Measurements from ENCODE around the gene AVPR2. TPM values are rescaled to one million over a fixed set of nuclear protein-coding genes. Genes with fewer than 3 reads are reported as not detected.

AVPR2 gene
- total and polyA plus RNA-seq, 7 experiments from 2014 or later: 0.29 TPM; not detected in 6

DNA sequence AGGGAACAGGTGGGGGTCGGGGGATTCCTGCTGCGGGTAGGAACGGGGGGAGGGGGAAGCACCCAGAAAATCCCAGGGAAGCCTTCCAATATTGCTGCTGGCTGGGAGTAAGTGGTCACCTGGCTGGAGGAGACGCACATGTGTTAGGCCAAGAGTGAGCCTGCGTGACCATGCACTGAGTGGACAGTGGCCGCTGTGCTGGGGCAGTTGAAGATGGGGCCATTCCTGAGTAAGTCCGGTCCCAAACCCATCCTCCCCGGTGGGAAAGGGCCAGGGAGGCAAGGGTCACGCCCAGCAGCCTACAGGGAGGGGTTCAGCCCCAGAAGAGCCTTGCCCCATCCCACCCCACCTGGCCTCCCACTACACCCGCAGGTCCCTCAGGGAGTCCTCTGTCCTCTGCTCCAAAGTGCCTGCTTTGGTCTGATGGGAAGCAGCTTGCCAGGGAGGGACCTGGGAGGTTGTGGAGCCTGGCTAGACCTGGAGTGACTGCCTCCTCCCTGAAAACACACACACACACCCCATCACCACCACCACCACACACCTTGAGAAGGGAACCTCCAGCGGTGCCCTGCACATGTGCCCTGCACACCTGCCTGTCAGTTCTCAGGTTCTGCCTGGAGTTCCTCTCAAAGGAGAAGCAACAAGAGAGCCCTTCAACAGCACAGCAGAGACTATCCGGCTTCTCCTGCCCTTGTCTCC is 24.6 kb upstream of the AVPR2 start:
- Mint-ChIP-seq H3K4me3 (no peak overlapping the region), H3K27ac (no peak overlapping the region), H3K36me3 (peaks cover 0 to 5% (median 0%) of the 10 kb centered on the region in 5 donors), H3K27me3 (peaks cover 0 to 24% (median 15%) of the 10 kb centered on the region in 5 donors), H3K9me3 (peaks cover 0 to 3% (median 0%) of the 10 kb centered on the region in 11 donors), H3K4me1 (peaks cover 7 to 29% (median 22%) of the 10 kb centered on the region in 7 donors)
- Histone ChIP-seq H3K36me3 (ENCODE audit: control insufficient read depth in 2 of 3, insufficient read depth in 3 of 3, low read length in 3 of 3) (no peaks in the 10 kb centered on the region), H3K27ac (ENCODE audit: low read depth, low read length) (no peak overlapping the region), H3K27me3 (ENCODE audit: control insufficient read depth in 2 of 2, insufficient read depth in 2 of 2, low read length in 2 of 2) (peaks cover 0 to 3% of the 10 kb centered on the region in 2 donors), H3K9me3 (ENCODE audit: control insufficient read depth in 2 of 3, low read length in 3 of 3) (no peaks in the 10 kb centered on the region), H3K4me3 (ENCODE audit: low read length) (no peak overlapping the region), H3K4me1 (ENCODE audit: control insufficient read depth in 2 of 2, insufficient read depth in 2 of 2, low read length in 2 of 2) (peaks cover 0 to 8% of the 10 kb centered on the region in 2 donors)
- intact Hi-C loops (cut with micrococcal nuclease): loop anchor here (5.0 kb wide), 2 partner anchors 48 to 63 kb away; partner anchors contain the start of gene PDZD4 (in 1 of the 2)
- ChIA-PET POLR2A (no interaction called here), CTCF (no interaction called here)
- ATAC-seq (no peak), DNase-seq (no peak)

DNA sequence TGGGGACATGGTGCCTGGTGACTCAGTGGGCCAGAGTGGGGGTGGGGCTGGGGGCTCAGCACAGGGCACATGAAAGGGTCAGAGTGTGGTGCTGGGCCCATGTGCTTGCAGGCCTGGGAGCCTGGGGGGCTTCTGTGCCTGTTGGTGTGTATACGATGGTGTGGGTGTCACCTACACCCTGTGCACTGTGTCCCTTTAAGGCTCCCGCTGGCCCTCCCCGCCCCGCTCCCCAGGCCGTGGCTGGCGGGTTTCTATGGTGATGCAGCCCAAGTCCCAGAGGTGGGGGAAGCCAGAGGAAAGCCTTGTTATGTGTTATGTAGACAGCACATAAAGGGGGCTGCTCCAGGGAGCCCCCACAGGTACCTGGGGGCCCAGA is 24.0 kb upstream of the AVPR2 start:
- H3K36me3 Mint-ChIP-seq: peaks cover 0 to 5% (median 0%) of the 10 kb centered on the region in 5 donors
- intact Hi-C loops (cut with micrococcal nuclease): no loop called here
- H3K36me3 ChIP-seq (ENCODE audit: control insufficient read depth in 2 of 3, insufficient read depth in 3 of 3, low read length in 3 of 3): no peaks in the 10 kb centered on the region
- H3K9me3 Mint-ChIP-seq: peaks cover 0 to 3% (median 0%) of the 10 kb centered on the region in 11 donors
- no peak overlapping the region for H3K4me3 Mint-ChIP-seq
- POLR2A ChIA-PET: no interaction called here
- peaks cover 0 to 24% (median 17%) of the 10 kb centered on the region in 5 donors for H3K27me3 Mint-ChIP-seq
- H3K4me1 Mint-ChIP-seq: peaks cover 7 to 29% (median 22%) of the 10 kb centered on the region in 7 donors
- ATAC-seq (no peak), DNase-seq (no peak)
- H3K27ac ChIP-seq (ENCODE audit: low read depth, low read length): no peak overlapping the region
- peaks cover 0 to 14% of the 10 kb centered on the region in 2 donors for H3K4me1 ChIP-seq (ENCODE audit: control insufficient read depth in 2 of 2, insufficient read depth in 2 of 2, low read length in 2 of 2)
- no peak overlapping the region for H3K4me3 ChIP-seq (ENCODE audit: low read length)
- peaks cover 0 to 3% of the 10 kb centered on the region in 2 donors for H3K27me3 ChIP-seq (ENCODE audit: control insufficient read depth in 2 of 2, insufficient read depth in 2 of 2, low read length in 2 of 2)
- no peak overlapping the region for H3K27ac Mint-ChIP-seq
- CTCF ChIA-PET: no interaction called here
- H3K9me3 ChIP-seq (ENCODE audit: control insufficient read depth in 2 of 3, low read length in 3 of 3): no peaks in the 10 kb centered on the region

DNA sequence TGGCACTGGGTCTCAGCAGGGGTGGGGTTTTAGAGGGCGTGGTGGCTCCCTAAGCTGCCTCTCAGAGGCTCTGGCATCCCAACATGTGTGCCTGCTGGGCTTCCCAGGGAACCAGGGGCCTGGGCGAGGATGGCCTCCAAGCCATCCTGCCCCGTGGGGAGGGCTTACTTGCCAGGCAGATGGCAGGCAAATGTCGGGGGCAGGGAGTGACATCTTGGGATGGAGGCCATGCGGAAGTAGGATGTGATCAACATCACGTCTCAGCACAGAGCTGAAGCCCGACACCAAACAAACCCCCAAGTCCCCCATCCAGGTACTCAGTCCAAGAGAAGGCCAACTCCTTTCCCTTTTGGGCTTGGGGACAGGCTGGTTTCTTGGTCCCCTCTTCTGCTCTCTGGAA is 23.2 kb upstream of the AVPR2 start:
- Mint-ChIP-seq H3K27me3 (peaks cover 0 to 21% (median 17%) of the 10 kb centered on the region in 5 donors), H3K9me3 (peaks cover 0 to 2% (median 0%) of the 10 kb centered on the region in 11 donors), H3K4me1 (peaks cover 7 to 28% (median 21%) of the 10 kb centered on the region in 7 donors), H3K27ac (no peak overlapping the region), H3K36me3 (peaks cover 0 to 2% (median 0%) of the 10 kb centered on the region in 5 donors), H3K4me3 (no peak overlapping the region)
- Histone ChIP-seq H3K27me3 (ENCODE audit: control insufficient read depth in 2 of 2, insufficient read depth in 2 of 2, low read length in 2 of 2) (peaks cover 0 to 3% of the 10 kb centered on the region in 2 donors), H3K27ac (ENCODE audit: low read depth, low read length) (no peak overlapping the region), H3K4me1 (ENCODE audit: control insufficient read depth in 2 of 2, insufficient read depth in 2 of 2, low read length in 2 of 2) (peaks cover 0 to 15% of the 10 kb centered on the region in 2 donors), H3K9me3 (ENCODE audit: control insufficient read depth in 2 of 3, low read length in 3 of 3) (no peaks in the 10 kb centered on the region), H3K36me3 (ENCODE audit: control insufficient read depth in 2 of 3, insufficient read depth in 3 of 3, low read length in 3 of 3) (no peaks in the 10 kb centered on the region), H3K4me3 (ENCODE audit: low read length) (no peak overlapping the region)
- ChIA-PET POLR2A (interaction anchor here (0.6 kb wide), 1 partner anchor 38 kb away, joined by 4 read pairs; no protein-coding TSS in a partner anchor), CTCF (no interaction called here)
- DNase-seq (no peak), ATAC-seq (no peak)
- intact Hi-C loops (cut with micrococcal nuclease): no loop called here

DNA sequence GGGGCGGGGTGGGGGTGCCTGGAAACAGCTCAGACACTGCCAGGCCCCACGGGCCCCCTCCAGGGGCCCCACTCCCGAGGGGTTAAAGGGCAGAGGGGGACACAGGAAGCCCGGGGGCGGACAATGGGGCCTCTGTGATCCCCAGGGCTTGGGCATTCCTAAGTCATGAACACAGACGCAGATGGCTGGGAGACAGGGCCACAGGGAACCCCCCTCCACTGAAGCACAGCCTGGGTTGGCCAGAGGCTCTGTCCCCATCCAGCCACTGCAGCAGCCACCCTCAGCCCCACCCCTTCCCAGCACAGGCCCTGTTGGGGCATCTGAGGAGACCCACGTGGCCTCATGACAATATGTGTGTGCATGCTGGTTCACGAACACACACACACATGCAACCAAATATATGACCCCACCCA is 22.4 kb upstream of the AVPR2 start:
- Histone ChIP-seq H3K27me3 (ENCODE audit: control insufficient read depth in 2 of 2, insufficient read depth in 2 of 2, low read length in 2 of 2) (peaks cover 0 to 3% of the 10 kb centered on the region in 2 donors), H3K4me3 (ENCODE audit: low read length) (no peak overlapping the region), H3K27ac (ENCODE audit: low read depth, low read length) (no peak overlapping the region), H3K4me1 (ENCODE audit: control insufficient read depth in 2 of 2, insufficient read depth in 2 of 2, low read length in 2 of 2) (peaks cover 0 to 15% of the 10 kb centered on the region in 2 donors), H3K36me3 (ENCODE audit: control insufficient read depth in 2 of 3, insufficient read depth in 3 of 3, low read length in 3 of 3) (no peaks in the 10 kb centered on the region), H3K9me3 (ENCODE audit: control insufficient read depth in 2 of 3, low read length in 3 of 3) (no peaks in the 10 kb centered on the region)
- intact Hi-C loops (cut with micrococcal nuclease): no loop called here
- no peak for DNase-seq
- peaks cover 7 to 26% (median 20%) of the 10 kb centered on the region in 7 donors for H3K4me1 Mint-ChIP-seq
- no peak overlapping the region for H3K27ac Mint-ChIP-seq
- no peak overlapping the region for H3K4me3 Mint-ChIP-seq
- POLR2A ChIA-PET: no interaction called here
- CTCF ChIA-PET: no interaction called here
- no peaks in the 10 kb centered on the region for H3K36me3 Mint-ChIP-seq
- peaks cover 0 to 21% (median 20%) of the 10 kb centered on the region in 5 donors for H3K27me3 Mint-ChIP-seq
- H3K9me3 Mint-ChIP-seq: no peaks in the 10 kb centered on the region
- no peak for ATAC-seq

DNA sequence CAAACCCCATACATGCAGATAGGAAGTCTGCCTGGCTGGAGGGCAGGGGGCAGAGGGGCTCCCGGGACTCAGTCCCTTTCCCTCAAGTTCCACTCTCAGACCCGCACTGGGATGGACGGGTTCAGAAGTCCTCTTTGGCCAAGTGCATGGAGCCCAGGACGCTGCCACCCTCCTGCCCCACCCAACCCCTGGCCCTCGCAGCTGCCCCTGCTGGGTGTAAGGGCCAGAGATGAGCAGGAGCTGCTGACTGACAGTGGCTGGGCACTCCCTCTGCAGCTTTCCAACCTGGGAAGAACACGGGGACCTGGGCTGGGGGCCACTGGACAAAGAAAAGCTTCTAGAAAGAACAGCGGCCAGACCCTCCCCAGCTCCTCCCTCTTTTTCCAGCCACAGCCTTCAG is 21.9 kb upstream of the AVPR2 start:
- Histone ChIP-seq H3K4me3 (ENCODE audit: low read length) (no peak overlapping the region), H3K27me3 (ENCODE audit: control insufficient read depth in 2 of 2, insufficient read depth in 2 of 2, low read length in 2 of 2) (peaks cover 0 to 3% of the 10 kb centered on the region in 2 donors), H3K36me3 (ENCODE audit: control insufficient read depth in 2 of 3, insufficient read depth in 3 of 3, low read length in 3 of 3) (no peaks in the 10 kb centered on the region), H3K4me1 (ENCODE audit: control insufficient read depth in 2 of 2, insufficient read depth in 2 of 2, low read length in 2 of 2) (peaks cover 0 to 15% of the 10 kb centered on the region in 2 donors), H3K9me3 (ENCODE audit: control insufficient read depth in 2 of 3, low read length in 3 of 3) (no peaks in the 10 kb centered on the region), H3K27ac (ENCODE audit: low read depth, low read length) (no peak overlapping the region)
- DNase-seq: no peak
- no peaks in the 10 kb centered on the region for H3K9me3 Mint-ChIP-seq
- H3K4me1 Mint-ChIP-seq: peaks cover 7 to 22% (median 20%) of the 10 kb centered on the region in 7 donors
- CTCF ChIA-PET: no interaction called here
- POLR2A ChIA-PET: no interaction called here
- no peak overlapping the region for H3K4me3 Mint-ChIP-seq
- no peaks in the 10 kb centered on the region for H3K36me3 Mint-ChIP-seq
- no peak for ATAC-seq
- intact Hi-C loops (cut with micrococcal nuclease): no loop called here
- H3K27ac Mint-ChIP-seq: no peak overlapping the region
- peaks cover 0 to 26% (median 20%) of the 10 kb centered on the region in 5 donors for H3K27me3 Mint-ChIP-seq

DNA sequence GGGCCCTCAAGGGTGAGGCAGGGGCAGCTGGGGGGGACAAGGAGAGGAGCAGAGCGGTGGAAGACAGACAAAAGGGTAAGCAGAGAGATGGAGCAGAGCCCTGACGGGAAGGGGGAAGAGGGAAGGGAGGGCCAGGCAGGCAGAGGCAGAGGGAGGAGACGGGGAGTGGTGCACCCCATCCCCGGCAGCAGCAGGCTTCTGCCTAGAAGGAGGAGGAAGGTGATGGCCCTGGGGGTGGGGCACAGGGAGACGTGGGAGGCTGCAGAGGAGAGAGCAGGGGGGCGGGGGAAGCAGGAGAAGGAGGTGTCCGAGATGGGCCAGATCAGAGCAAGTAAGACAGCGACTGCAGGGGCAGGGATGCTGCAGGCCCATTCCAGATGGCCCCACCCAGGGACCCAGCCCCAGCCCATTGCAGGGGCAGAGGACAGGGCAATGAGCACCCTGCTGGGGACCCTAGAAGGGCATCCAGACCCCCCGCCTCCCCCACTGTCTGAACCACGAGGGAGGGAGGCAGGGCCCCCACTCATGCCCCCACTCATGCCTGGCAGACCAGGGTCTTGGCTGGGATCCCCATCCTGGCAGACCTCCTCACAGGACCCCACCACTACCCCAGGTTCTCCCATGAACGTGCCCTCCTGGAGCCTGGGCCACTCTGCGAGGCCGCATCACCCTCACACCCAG is 21.2 kb upstream of the AVPR2 start:
- Mint-ChIP-seq H3K4me1 (peaks cover 7 to 18% (median 15%) of the 10 kb centered on the region in 7 donors), H3K36me3 (no peaks in the 10 kb centered on the region), H3K9me3 (no peaks in the 10 kb centered on the region), H3K27ac (no peak overlapping the region), H3K4me3 (peak overlapping the region in 1 of 10 donors; percentile 12), H3K27me3 (peaks cover 0 to 32% (median 16%) of the 10 kb centered on the region in 5 donors)
- intact Hi-C loops (cut with micrococcal nuclease): no loop called here
- Histone ChIP-seq H3K9me3 (ENCODE audit: control insufficient read depth in 2 of 3, low read length in 3 of 3) (no peaks in the 10 kb centered on the region), H3K27ac (ENCODE audit: low read depth, low read length) (no peak overlapping the region), H3K36me3 (ENCODE audit: control insufficient read depth in 2 of 3, insufficient read depth in 3 of 3, low read length in 3 of 3) (no peaks in the 10 kb centered on the region), H3K4me3 (ENCODE audit: low read length) (no peak overlapping the region), H3K27me3 (ENCODE audit: control insufficient read depth in 2 of 2, insufficient read depth in 2 of 2, low read length in 2 of 2) (peaks cover 0 to 3% of the 10 kb centered on the region in 2 donors), H3K4me1 (ENCODE audit: control insufficient read depth in 2 of 2, insufficient read depth in 2 of 2, low read length in 2 of 2) (peaks cover 0 to 15% of the 10 kb centered on the region in 2 donors)
- DNase-seq (no peak), ATAC-seq (no peak)
- CTCF ChIA-PET: no interaction called here
- POLR2A ChIA-PET: no interaction called here
